HUES6 (cell line): Measurements from ENCODE around the gene RTN4IP1.

Experiments used
- H3K27ac ChIP-seq: 2 replicates; pipeline ENCODE4 v1.7.0; 2013; ENCODE audit warnings: low read depth, mild to moderate bottlenecking, low read length, inconsistent platforms
- H3K27me3 ChIP-seq: 2 replicates; pipeline ENCODE4 v1.6.1; 2013; ENCODE audit warnings: low read length; ENCODE audit not compliant: control insufficient read depth, insufficient read depth
- H3K36me3 ChIP-seq: 2 replicates; pipeline ENCODE4 v1.6.1; 2013; ENCODE audit warnings: low read length; ENCODE audit not compliant: control insufficient read depth, insufficient read depth
- H3K4me1 ChIP-seq: 2 replicates; pipeline ENCODE4 v1.6.1; 2013; ENCODE audit warnings: low read length; ENCODE audit not compliant: control insufficient read depth, insufficient read depth
- H3K4me3 ChIP-seq: 2 replicates; pipeline ENCODE4 v1.5.1; 2013; ENCODE audit warnings: low read depth, low read length
- H3K9ac ChIP-seq: one replicate; pipeline ENCODE4 v1.6.1; 2013; ENCODE audit warnings: mild to moderate bottlenecking, low read length
- H3K9me3 ChIP-seq: 2 replicates; pipeline ENCODE4 v1.6.1; 2013; ENCODE audit warnings: low read depth, low read length; ENCODE audit not compliant: control insufficient read depth, insufficient read depth

The RTN4IP1 gene

DNA sequence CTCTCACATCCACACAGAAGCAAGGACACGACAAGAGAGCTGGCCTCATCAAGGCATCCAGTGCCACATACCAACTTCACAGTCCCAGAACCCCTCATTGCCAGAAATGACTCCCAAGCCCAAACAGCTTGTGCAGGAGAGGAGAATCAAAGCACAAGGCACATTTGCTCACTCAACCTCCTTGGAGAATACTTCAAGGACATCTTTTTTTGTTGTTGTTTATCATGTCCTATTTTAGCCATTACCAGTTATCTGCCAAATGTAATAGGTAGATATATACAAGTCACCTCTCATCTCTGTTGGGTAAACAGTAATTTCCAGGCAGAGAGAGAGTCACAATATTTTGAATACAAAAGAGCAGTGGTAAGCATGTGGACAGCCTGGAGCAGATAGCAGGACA is 47.8 kb downstream of the RTN4IP1 start:
- Histone ChIP-seq H3K27me3 (no peaks in the 10 kb centered on the region), H3K27ac (no peak overlapping the region), H3K4me1 (peaks cover 11% of the 10 kb centered on the region; the same call in 1 of the 2 replicates), H3K36me3 (peaks cover 10% of the 10 kb centered on the region), H3K9ac (no peak overlapping the region), H3K9me3 (no peaks in the 10 kb centered on the region), H3K4me3 (no peak overlapping the region)

DNA sequence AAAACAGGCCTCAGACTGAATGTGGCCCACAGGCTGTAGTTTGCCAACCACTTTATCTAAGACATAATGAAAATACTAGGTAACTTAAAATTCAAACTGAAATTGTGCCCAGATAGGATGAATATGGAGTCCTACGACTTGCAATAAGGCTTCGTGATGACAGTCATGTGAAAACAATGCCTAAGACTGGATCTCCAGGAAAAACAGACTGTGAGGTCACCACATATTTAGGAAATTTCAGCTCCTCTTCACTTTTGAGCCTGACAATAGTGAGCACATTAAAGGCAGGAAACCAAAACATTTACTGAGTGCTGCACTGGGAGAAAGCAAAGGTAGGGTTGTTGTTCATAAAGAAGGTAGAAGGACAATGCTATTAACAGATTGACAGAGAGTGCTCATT is 50.0 kb downstream of the RTN4IP1 start:
- peaks cover 10% of the 10 kb centered on the region; the same call in 1 of the 2 replicates for H3K4me1 ChIP-seq
- no peaks in the 10 kb centered on the region for H3K27me3 ChIP-seq
- H3K4me3 ChIP-seq, result no peak overlapping the region
- no peaks in the 10 kb centered on the region for H3K9me3 ChIP-seq
- H3K27ac ChIP-seq, result no peak overlapping the region
- H3K9ac ChIP-seq, result no peak overlapping the region
- peaks cover 9% of the 10 kb centered on the region for H3K36me3 ChIP-seq

DNA sequence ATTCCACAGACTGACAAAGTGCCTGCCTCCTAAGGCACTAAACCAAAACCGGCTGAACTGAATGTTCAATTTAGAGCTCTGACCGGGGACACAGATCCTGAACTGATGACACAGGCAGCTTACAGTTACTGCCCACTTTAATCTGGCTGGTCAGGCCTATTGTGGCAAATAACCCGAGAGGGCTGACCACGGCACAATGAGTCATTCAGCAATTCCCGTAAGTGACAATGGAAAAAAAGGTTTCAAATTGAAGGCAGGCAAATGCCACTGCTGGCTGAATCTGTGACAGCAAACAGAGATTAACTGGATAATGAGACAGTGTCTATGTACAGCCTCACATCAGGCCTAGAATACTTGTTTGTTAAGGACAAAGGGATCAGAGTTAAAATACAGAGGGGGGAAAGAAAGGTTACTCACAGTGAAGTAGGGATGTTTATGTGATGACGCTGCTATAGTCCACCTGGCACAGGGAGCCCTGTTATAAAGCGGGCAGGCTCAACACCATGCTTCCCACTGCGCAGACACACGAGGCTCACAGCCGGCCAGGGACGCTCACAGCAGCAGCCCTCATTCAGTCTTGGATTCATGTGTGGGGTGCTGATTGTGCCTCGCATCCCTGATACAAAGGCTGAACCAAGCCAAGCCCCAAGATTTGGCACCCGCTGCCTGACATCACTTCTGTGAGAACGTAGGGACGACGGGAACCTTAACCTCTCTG is 54.4 kb downstream of the RTN4IP1 start:
- Histone ChIP-seq H3K27me3 (no peaks in the 10 kb centered on the region), H3K9me3 (no peaks in the 10 kb centered on the region), H3K36me3 (peaks cover 13% of the 10 kb centered on the region; the same call in 1 of the 2 replicates), H3K9ac (no peak overlapping the region), H3K4me1 (peaks cover 10% of the 10 kb centered on the region; the same call in 1 of the 2 replicates), H3K27ac (no peak overlapping the region), H3K4me3 (no peak overlapping the region)

DNA sequence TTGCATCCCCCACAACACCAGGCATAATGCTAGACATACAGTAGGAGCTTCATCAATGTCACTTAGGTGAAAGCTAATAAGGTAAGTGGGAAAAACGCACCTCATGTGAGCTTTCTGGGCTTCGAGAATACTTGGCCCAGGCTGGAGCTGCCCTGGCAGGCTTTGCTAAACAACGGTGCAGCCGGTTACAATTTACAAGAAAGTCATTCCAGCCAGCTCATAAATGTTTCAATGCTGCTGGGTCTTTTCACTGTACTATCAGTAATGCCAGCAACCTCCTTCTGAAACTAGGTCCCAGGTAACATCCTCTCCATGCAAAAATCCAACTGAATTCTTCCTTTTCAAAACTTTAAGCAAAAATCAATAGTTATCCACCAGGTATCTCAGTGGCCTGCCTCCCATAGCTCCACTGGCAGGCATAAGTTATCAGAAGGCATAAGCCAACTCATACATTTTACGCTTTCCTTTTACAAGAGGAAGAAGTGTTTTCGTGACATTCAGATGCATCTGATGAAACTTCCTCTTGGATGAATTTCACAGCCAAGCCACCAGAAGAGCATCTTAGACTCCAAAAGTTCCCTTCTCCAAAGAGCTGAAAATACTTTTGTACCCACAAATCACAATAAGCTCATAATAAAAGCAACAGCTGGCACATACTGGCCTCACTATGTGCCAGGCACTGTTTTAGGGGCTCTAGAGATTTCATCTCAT is 56.3 kb downstream of the RTN4IP1 start:
- no peaks in the 10 kb centered on the region for H3K27me3 ChIP-seq
- H3K4me3 ChIP-seq, result no peak overlapping the region
- no peaks in the 10 kb centered on the region for H3K9me3 ChIP-seq
- peaks cover 17% of the 10 kb centered on the region; the same call in 1 of the 2 replicates for H3K36me3 ChIP-seq
- no peak overlapping the region for H3K27ac ChIP-seq
- H3K4me1 ChIP-seq, result peaks cover 10% of the 10 kb centered on the region; the same call in 1 of the 2 replicates
- H3K9ac ChIP-seq, result no peak overlapping the region

GRCh38 chr6:106572436-106572835 is 56.9 kb downstream of the RTN4IP1 start:
- H3K36me3 ChIP-seq, result peaks cover 17% of the 10 kb centered on the region; the same call in 1 of the 2 replicates
- no peak overlapping the region for H3K27ac ChIP-seq
- H3K4me3 ChIP-seq, result no peak overlapping the region
- peaks cover 10% of the 10 kb centered on the region; the same call in 1 of the 2 replicates for H3K4me1 ChIP-seq
- H3K27me3 ChIP-seq, result no peaks in the 10 kb centered on the region
- H3K9ac ChIP-seq, result no peak overlapping the region
- H3K9me3 ChIP-seq, result no peaks in the 10 kb centered on the region

- Histone ChIP-seq H3K9ac (no peak overlapping the region), H3K4me3 (no peak overlapping the region), H3K4me1 (peaks cover 3% of the 10 kb centered on the region), H3K27me3 (no peaks in the 10 kb centered on the region), H3K27ac (no peak overlapping the region), H3K9me3 (no peaks in the 10 kb centered on the region), H3K36me3 (peaks cover 17% of the 10 kb centered on the region; the same call in 1 of the 2 replicates)
Measured at GRCh38 chr6:106569428-106569827, 59.9 kb downstream of the RTN4IP1 start.

- no peak overlapping the region for H3K9ac ChIP-seq
- peaks cover 13% of the 10 kb centered on the region; the same call in 1 of the 2 replicates for H3K36me3 ChIP-seq
- no peak overlapping the region for H3K27ac ChIP-seq
- no peaks in the 10 kb centered on the region for H3K27me3 ChIP-seq
- H3K9me3 ChIP-seq, result no peaks in the 10 kb centered on the region
- H3K4me1 ChIP-seq, result peaks cover 8% of the 10 kb centered on the region
- H3K4me3 ChIP-seq, result no peak overlapping the region
Measured at GRCh38 chr6:106568530-106568929, 60.8 kb downstream of the RTN4IP1 start.

- H3K4me3 ChIP-seq, result no peak overlapping the region
- no peak overlapping the region for H3K9ac ChIP-seq
- H3K27ac ChIP-seq, result no peak overlapping the region
- no peaks in the 10 kb centered on the region for H3K9me3 ChIP-seq
- 0 out of 2 replicates have a peak, but pooled peaks cover 3% of the 10 kb centered on the region for H3K36me3 ChIP-seq
- H3K4me1 ChIP-seq, result peaks cover 8% of the 10 kb centered on the region
- no peaks in the 10 kb centered on the region for H3K27me3 ChIP-seq
Measured at GRCh38 chr6:106564476-106564875, 64.8 kb downstream of the RTN4IP1 start.

GRCh38 chr6:106563614-106564013 is 65.7 kb downstream of the RTN4IP1 start:
- H3K36me3 ChIP-seq, result no peaks in the 10 kb centered on the region
- H3K4me3 ChIP-seq, result no peak overlapping the region
- H3K9me3 ChIP-seq, result no peaks in the 10 kb centered on the region
- H3K9ac ChIP-seq, result no peak overlapping the region
- no peak overlapping the region for H3K27ac ChIP-seq
- H3K4me1 ChIP-seq, result peaks cover 8% of the 10 kb centered on the region
- H3K27me3 ChIP-seq, result no peaks in the 10 kb centered on the region

DNA sequence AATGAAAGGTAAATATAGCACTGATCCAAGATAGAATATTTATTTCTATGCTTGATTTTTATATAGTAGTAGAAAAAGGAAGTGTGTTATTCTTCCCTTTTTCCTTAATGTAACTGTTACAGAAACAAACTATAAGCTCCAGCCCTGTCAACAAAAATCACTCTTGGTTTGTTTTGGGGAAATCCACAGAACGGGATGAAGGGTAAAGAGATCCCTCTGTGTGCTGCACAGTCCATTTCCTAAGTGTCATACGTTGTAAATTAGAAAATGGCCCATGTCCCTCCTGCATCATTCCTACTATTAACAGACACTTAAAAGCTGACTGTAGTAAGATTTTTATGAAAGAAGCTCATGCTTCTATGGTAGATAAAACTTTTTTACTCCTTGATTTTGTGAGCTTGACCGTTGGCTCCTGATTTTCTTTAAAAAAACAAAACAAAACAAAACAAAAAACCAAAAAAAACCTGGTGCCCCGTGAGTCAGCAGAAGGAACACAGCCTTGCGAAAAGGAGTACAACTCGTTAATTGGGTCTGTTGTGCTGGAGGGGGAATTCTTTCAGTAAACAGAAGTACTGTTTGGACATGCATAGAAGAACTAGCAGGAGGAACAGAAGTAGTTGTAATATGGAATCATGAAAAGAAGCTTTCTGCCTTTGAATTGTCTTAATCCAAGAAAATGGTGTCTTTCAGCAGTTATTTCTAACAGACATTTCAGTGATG is 67.5 kb downstream of the RTN4IP1 start:
- no peaks in the 10 kb centered on the region for H3K9me3 ChIP-seq
- H3K4me1 ChIP-seq, result peaks cover 8% of the 10 kb centered on the region
- no peak overlapping the region for H3K27ac ChIP-seq
- H3K27me3 ChIP-seq, result no peaks in the 10 kb centered on the region
- H3K4me3 ChIP-seq, result no peak overlapping the region
- H3K9ac ChIP-seq, result no peak overlapping the region
- no peaks in the 10 kb centered on the region for H3K36me3 ChIP-seq
